Stimulated activated CD8-positive, alpha-beta memory T cell treated with anti-CD3 and anti-CD28 coated beads, Interleukin-7, amount 100 ng/mL, for 24 hours (primary cell): ENCODE measurements around the gene TNS3.
"Not testable (repeated sequence)": the region's sequence is repeated elsewhere in the genome, so short reads cannot be mapped to it uniquely, and the experiment has no call there.

Experiments used
- DNase-seq: peaks from one replicate; pipeline ENCODE4 v3.0.0-alpha.2; 2020; ENCODE audit warnings: low read depth

TNS3 gene

DNA sequence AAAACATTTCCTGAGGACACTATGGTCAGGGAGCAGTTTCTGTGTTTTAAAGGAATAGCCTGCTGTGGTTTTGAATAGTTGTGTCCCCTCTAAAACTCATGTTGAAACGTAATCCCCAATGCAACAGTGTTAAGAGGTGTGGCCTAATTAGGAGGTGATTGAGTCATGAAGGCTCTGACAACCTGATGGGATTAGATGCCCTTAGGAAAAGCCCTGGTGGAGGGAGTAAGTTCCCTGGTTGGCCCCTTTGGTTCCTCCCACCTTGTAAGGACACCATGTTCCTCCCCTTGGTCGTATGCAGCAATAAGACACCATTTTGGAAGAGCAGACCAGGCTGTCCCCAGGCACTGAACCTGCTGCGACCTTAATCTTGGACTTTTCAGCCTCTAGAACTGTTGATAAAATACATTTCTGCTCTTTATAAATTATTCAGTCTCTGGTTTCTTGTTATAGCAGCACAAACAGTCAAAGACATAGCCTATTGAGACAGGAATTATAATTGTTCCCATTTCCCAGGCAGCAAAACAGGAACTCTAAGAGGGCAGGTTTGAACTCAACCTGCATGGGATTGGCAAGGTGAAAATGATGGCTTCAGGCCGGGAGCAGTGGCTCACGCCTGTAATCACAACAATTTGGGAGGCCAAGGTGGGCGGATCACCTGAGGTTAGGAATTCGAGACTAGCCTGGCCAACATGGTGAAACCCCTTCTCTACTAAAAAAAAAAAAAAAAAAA lies 20.5 kb upstream of the TNS3 start:
- DNase-seq = no peak

GRCh38 chr7:47601881-47602249 lies 20.0 kb upstream of the TNS3 start:
- no peak for DNase-seq

GRCh38 chr7:47601119-47601880 lies 19.4 kb upstream of the TNS3 start:
- DNase-seq = no peak

GRCh38 chr7:47600199-47601118 lies 18.5 kb upstream of the TNS3 start:
- no peak for DNase-seq

DNA sequence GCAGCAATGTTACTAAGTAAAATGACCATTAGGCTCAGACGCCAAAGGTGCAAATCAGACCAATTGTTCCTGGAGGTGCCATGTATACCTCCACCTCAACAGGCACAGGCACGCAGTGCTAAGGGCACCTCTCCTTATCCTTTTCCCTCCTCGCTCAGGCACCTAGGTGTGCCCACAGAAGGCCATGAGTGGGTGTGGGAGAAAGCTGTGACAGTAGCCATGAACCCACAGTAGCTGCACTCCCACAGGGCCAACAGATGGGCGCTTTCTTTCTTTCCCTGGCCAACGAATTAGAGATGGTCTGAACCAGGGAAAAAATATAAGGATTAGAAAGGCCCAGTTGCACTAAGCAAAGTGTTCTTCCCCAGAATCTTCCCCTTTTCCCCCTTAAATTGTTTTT lies 15.5 kb upstream of the TNS3 start:
- DNase-seq = no peak

- no peak for DNase-seq
Observed at GRCh38 chr7:47596502-47597202, 14.7 kb upstream of the TNS3 start.

DNA sequence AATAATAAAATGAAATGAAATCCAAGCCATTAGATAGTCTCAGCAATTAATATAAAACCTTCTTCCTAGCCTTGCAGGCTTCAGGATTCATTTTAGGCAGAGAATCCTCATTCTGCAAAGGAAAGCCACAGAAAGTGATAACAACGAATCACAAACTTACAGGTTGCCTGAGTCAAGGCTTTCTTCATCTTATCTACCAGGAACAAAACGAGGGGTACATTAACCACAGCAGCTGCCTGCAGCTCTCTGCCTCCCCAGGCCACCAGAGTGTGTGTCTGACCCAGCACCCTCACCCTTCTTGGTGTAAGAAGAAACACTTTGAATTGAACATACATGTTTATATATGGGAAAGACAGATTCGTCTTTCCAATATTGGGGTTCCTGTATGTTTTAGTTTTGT lies 12.5 kb upstream of the TNS3 start:
- no peak for DNase-seq

DNA sequence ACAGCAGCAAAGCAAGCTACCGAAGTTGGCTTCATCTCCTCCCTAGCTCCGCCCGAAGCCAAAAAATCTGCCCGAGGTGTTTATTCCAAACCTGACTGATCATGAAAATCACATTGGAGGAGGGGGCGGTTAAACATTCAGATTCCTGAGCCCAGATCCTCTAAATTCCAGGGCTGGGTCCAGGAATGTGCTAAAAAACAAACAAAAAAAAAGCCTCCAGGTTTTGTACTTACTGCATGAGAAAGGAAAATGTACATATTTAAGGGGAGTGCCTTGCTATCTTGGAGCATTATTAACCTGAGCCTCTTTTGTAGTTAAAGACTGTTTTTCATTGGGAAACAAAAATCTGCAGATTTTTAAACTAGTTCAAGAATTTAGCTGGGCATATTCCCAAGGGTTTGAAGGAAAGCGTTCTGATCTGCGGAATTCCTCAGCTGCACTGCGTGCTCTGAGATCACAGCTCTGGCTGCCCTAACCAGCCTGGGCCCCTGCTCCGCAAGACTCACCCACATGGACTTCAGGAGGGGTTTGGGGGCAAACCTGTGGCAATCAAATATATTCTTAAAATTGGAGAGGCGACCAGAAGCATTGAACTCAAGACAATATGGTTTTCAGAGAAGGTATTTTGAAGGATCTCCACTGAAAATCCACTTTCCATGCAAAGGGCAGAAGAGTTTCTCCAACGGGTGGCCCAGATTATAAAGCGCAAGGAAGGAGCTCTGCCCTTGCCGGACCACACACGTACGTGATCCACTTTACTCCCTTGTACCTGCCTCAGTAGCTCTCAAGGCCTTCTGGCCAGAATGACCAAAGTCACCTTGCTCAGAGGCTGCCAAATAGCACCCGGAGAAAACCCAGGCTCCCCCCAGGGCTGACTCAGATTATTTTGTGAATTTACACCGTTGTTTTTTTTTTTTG lies 10.0 kb upstream of the TNS3 start:
- DNase-seq = no peak

GRCh38 chr7:47591089-47591654 lies 9.3 kb upstream of the TNS3 start:
- no peak for DNase-seq

DNA sequence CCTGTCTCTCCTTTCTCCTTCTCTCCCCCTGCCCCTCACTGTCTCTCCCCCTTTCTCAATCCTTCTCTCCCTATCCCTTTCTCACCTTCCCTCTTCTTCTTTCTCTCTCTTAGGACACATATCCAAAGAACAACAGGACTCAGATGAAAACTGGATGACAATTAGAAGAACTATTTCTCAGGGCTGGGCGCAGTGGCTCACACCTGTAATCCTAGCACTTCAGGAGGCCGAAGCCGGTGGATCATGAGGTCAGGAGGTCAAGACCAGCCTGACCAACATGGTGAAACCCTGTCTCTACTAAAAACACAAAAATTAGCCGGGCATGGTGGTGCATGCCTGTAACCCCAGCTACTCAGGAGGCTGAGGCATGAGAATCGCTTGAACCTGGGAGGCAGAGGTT lies 8.3 kb upstream of the TNS3 start:
- DNase-seq = not testable (repeated sequence)

- DNase-seq = no peak
Observed at GRCh38 chr7:47588704-47589225, 6.9 kb upstream of the TNS3 start.

- no peak for DNase-seq
Observed at GRCh38 chr7:47587976-47588375, 6.1 kb upstream of the TNS3 start.

DNA sequence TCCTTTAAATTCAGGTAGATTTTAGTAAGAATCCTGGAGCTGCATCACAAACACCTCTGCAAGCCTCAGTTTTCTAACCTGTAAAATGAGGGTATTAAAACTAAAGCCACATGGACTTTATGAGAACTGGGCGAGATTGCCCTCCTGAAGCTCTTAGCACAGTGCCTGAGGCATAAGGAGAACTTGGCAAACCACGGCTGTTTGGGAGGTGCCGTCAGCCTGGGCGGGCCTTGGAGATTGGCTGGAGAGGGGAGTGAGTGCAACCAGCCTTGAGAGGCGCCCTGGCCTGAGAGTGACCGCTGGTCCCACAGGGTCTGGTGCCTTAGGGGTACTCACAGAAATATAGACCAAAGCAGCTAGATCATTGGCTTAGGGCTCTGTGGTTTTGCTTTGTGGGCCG lies 5.4 kb upstream of the TNS3 start:
- DNase-seq = no peak

- no peak for DNase-seq
Observed at GRCh38 chr7:47586925-47587324, 5.0 kb upstream of the TNS3 start.

DNA sequence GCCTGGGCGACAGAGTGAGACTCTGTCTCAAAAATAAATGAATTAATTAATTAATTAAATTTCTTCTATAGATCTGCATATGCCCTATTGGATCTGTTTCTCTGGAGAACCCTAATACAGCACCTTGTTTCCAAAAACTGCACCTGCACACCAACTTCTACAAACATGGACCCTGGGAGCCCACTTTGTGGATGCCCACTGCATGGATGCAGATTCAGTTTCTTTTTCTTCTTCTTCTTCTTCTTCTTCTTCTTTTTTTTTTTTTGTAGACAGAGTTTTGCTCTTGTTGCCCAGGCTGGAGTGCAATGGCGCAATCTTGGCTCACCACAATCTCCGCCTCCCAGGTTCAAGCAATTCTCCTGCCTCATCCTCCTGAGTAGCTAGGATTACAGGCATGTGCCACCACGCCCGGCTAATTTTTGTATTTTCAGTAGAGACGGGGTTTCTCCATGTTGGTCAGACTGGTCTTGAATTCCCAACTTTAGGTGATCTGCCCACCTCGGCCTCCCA lies 4.3 kb upstream of the TNS3 start:
- not testable (repeated sequence) for DNase-seq

DNA sequence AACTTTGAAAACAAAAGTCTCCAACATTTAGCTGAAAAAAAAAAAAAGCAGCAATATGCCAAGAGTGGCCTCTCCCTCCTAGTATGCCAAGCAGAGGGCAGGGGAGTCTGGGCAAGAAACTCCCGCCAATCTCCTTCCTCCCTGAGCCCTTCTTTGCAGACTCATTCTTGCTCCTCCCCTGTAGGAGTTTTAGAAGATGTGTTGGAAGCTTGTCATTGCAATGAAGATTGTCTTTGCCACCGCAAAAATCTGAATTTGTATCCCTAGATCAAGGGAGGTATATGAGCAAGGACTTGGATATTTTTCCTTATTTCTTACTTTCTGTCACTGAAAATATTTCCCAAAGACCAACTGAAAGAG lies 2.6 kb upstream of the TNS3 start:
- DNase-seq = no peak

GRCh38 chr7:47583739-47584535 lies 2.0 kb upstream of the TNS3 start:
- DNase-seq = no peak

DNA sequence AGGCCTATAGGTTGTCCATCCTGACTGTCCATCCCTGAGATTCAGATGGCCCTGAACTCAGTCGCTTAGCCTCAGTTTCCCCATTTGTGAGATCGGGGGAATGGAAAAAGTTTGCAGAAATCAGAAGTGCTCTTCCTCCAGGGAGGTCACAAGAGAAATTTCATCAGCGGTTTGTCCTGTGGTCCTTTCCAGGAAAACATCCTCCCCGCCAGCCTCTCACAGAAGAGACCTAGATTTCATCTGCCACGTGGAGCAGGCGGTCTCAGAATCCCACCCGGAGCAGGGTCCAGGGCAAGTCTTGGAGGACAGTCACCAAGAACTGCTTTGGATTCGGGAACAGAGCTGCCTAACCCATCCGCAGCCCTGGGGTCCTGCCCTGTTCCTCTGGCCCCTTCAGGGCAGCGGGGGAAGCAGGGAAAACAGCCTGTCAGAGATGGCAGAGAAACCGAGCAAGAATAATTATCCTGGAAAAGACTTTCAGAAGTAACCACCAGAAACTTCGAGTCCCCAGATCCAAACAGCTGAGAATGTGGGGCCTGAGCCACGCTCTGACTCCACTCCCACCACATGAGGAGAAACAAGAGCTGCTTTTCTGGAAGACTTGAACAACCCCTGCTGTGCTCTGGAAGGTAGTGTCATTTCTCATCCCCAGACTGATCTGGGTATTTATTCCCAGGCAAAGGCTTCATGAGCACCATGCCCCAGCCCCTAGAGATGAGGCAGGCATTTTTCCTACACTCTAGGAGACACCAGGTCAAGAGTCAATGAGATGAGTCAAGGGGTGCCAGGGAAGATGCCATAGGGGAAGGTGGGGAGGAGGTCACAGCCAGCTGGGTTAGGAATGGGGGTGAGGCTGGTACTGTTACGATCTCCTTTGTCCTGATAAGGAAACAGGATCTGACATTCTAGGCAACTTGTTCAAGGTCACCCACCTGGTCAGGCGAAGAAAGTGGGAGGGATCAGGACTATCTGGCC lies 1.1 kb upstream of the TNS3 start:
- no peak for DNase-seq
